Fibroblast of pulmonary artery (primary cell): ENCODE data around the gene CSTF1.

ENCODE experiments used
- DNase-seq: peaks from one replicate; pipeline ENCODE4 v3.0.0-alpha.2; 2010; ENCODE audit warnings: low read depth
- H3K4me3 ChIP-seq: replicated peaks from 2 replicates; pipeline ENCODE4 v1.5.1; 2011; ENCODE audit warnings: low read depth, mild to moderate bottlenecking, control low read depth, low read length, moderate library complexity
- CTCF ChIP-seq: IDR thresholded peaks from 2 replicates; pipeline ENCODE4 v1.5.1; 2011; ENCODE audit warnings: mild to moderate bottlenecking, control low read depth, low read length, inconsistent platforms; ENCODE audit errors: missing control alignments

CSTF1 gene

GRCh38 chr20:56426026-56426425 is 33.6 kb downstream of the CSTF1 start:
- TF ChIP-seq CTCF = no peak
- no peak overlapping the region for H3K4me3 ChIP-seq

GRCh38 chr20:56426926-56427325 is 34.5 kb downstream of the CSTF1 start:
- no peak overlapping the region for H3K4me3 ChIP-seq
- TF ChIP-seq CTCF = no peak

More at GRCh38 chr20:56426026-56426425, 33.6 kb downstream of the CSTF1 start:
- DNase-seq = no peak

GRCh38 chr20:56427797-56428196 is 35.4 kb downstream of the CSTF1 start:
- DNase-seq = no peak
- TF ChIP-seq CTCF = no peak
- no peak overlapping the region for H3K4me3 ChIP-seq

More at GRCh38 chr20:56426926-56427325, 34.5 kb downstream of the CSTF1 start:
- no peak for DNase-seq

GRCh38 chr20:56428410-56428809 is 36.0 kb downstream of the CSTF1 start:
- no peak overlapping the region for H3K4me3 ChIP-seq
- DNase-seq = no peak
- no peak for TF ChIP-seq CTCF

GRCh38 chr20:56428881-56429280 is 36.4 kb downstream of the CSTF1 start:
- DNase-seq = no peak
- H3K4me3 ChIP-seq = no peak overlapping the region

GRCh38 chr20:56429502-56429901 is 37.1 kb downstream of the CSTF1 start:
- H3K4me3 ChIP-seq = no peak overlapping the region
- peak; percentile 65 for DNase-seq
- TF ChIP-seq CTCF = no peak

More at GRCh38 chr20:56428881-56429280, 36.4 kb downstream of the CSTF1 start:
- TF ChIP-seq CTCF = no peak

GRCh38 chr20:56429941-56430340 is 37.5 kb downstream of the CSTF1 start:
- no peak overlapping the region for H3K4me3 ChIP-seq
- no peak for TF ChIP-seq CTCF

More at GRCh38 chr20:56429941-56430340, 37.5 kb downstream of the CSTF1 start:
- no peak for DNase-seq
